GM10847 (cell line): Measurements from ENCODE around the gene UIMC1.

ENCODE experiments used
- POLR2A ChIP-seq: IDR thresholded peaks from 2 replicates; pipeline ENCODE4 v1.6.1; 2011; ENCODE audit not compliant: insufficient read length; ENCODE audit errors: extremely low read depth

The UIMC1 gene

DNA sequence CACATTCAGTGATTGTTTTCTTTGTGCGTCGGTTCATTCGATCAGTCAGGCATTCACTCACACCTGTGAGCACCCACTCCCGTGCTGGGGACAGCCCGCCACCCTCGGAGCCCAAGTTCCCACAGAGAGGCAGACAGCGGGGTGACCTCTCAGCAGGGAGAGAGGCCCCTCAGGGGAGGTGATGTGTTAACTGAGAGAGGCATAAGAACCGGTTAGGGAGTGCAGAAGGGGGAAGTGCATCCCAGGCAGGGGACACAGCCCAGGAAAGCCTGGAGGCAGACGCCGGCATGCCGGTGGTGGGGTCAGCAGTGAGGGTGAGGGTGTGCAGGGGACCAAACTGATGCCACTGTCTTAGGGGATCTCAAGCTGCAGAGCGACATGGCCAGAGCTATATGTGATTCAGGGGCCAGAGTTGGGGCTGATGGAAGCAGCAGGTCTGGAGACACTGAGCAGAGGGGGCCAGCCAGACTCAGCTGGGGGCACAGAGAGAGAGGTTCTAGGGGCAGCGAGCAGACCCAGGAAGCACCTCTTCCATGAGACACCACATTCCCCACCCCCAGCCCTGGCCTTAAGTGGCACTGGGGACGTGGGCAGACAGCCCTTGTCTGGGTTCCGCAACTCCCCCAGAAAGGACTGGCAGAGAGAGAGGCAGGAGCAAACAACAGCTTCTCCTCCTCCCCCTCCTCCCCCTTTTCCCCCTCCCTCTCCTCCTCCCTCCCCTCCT, 143.4 kb downstream of the UIMC1 start:
- no peak for TF ChIP-seq POLR2A

DNA sequence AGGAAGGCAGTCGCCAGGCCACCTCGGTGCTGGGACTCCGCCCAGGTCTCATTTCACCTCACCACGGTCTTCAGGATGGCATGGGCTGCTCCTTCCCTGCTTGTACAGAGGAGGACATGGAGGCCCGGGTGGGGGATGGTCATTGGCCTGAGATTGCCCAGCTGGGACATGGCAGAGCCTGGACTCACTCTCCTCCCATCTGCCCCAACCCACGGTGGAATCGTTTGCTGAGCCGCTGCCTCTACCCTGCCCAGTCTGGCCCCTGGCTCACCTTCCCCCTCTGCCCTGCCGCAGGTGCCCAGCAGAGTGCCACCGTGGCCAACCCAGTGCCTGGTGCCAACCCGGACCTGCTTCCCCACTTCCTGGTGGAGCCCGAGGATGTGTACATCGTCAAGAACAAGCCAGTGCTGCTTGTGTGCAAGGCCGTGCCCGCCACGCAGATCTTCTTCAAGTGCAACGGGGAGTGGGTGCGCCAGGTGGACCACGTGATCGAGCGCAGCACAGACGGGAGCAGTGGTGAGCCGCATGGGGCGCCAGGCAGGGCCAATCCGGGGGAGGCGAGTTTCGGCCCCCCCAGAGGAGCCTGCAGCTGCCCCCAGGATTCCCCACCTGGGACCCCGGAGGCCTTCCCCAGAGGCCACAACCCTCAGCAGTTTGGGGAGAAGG, 144.1 kb downstream of the UIMC1 start:
- no peak for TF ChIP-seq POLR2A

DNA sequence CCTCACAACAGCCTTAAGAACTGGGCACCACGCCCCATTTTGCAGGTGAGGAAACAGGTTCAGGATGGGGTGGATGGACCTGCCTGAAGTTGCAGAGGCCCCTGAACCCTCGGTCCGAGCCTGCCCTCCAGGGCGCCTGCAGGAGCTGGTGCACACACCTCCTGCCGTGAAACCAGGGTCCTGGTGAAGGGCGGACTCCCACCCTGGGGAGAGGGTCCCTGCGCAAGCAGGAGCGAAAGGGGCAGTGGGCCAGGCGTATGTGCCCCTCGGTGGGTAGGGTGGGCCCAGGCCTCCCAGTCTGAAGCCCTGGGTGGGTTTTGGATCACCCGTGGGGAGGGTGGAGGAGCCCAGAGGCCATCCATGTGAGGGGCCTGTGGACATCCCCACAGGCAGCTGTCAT, 145.3 kb downstream of the UIMC1 start:
- TF ChIP-seq POLR2A = no peak

GRCh38 chr5:176860381-176860780, 146.2 kb downstream of the UIMC1 start:
- no peak for TF ChIP-seq POLR2A

GRCh38 chr5:176859916-176860315, 146.7 kb downstream of the UIMC1 start:
- TF ChIP-seq POLR2A = no peak

- no peak for TF ChIP-seq POLR2A
These were observed 148.7 kb downstream of the UIMC1 start for GRCh38 chr5:176857894-176858273.

DNA sequence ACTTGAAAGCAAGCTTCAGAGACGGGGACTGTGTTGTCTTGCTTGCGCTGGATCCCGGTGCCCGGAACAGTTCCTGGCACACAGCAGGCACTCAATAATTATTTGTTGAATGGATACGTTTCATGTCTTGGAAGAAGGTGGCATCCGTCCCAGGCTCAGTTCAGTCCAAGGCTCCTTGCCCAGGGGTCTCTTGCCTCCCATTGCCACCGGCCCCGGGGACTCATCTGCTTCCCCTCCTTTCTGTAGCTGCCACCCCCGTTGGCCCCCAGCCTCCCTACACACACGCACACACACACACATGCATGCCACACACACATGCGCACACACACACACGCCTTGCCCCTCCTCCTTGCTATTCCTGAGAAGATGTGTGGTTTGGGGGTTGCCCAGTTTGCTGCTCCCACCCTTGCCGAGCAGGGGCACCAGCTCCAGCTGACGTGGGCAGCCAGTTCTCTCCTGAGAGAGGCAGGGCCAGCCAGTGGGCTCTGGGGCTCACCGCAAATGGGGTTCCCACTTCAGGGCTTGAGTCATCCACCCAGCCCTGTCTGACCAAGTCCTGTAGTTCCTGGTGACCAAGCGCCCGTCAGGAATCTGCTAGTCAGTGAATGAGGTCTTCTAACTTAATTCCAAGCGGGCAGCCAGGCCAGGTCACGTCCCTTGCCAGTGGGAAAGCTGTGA, 149.2 kb downstream of the UIMC1 start:
- no peak for TF ChIP-seq POLR2A

GRCh38 chr5:176856746-176857145, 149.8 kb downstream of the UIMC1 start:
- TF ChIP-seq POLR2A = no peak

- no peak for TF ChIP-seq POLR2A
These were observed 151.0 kb downstream of the UIMC1 start for GRCh38 chr5:176855598-176855997.
